ENCODE results near the gene FOXD3.
A peak's percentile ranks its signal among the peaks of the same experiment; 100 is the strongest.
"Not testable (repeated sequence)": the region's sequence is repeated elsewhere in the genome, so short reads cannot be mapped to it uniquely, and the experiment has no call there.

The FOXD3 gene

GRCh38 chr1:63356234-63356633 lies 33.9 kb downstream of the FOXD3 start:
- not testable (repeated sequence) for DNase-seq (ENCODE audit: low read depth in 1 of 2, low spot score in 1 of 2)

- DNase-seq (ENCODE audit: low read depth in 1 of 2, low spot score in 1 of 2), result no peak
These were observed 37.2 kb downstream of the FOXD3 start for GRCh38 chr1:63359561-63359960.

GRCh38 chr1:63362073-63362472 lies 39.7 kb downstream of the FOXD3 start:
- no peak for DNase-seq (ENCODE audit: low read depth in 1 of 2, low spot score in 1 of 2)

GRCh38 chr1:63362578-63362977 lies 40.2 kb downstream of the FOXD3 start:
- no peak for DNase-seq (ENCODE audit: low read depth in 1 of 2, low spot score in 1 of 2)

- no peak for DNase-seq (ENCODE audit: low read depth in 1 of 2, low spot score in 1 of 2)
These were observed 40.6 kb downstream of the FOXD3 start for GRCh38 chr1:63363014-63363413.

GRCh38 chr1:63366908-63367214 lies 44.5 kb downstream of the FOXD3 start:
- DNase-seq (ENCODE audit: low read depth in 1 of 2, low spot score in 1 of 2), result no peak

GRCh38 chr1:63367215-63368103 lies 45.1 kb downstream of the FOXD3 start, which contains the start of gene ALG6:
ALG6 (plus strand) TSS chr1:63367627; CDS start chr1:63370978, 3,351 bp downstream.
- DNase-seq (ENCODE audit: low read depth in 1 of 2, low spot score in 1 of 2), result peak; percentile 76 to 91

- no peak for DNase-seq (ENCODE audit: low read depth in 1 of 2, low spot score in 1 of 2)
These were observed 45.8 kb downstream of the FOXD3 start for GRCh38 chr1:63368131-63368530.

Measured in activated T-helper 1 cell treated with anti-CD3 and anti-CD28 coated beads, Interleukin-2, amount 50 U/mL, for 16 hours (primary cell).